NCI-H524 treated with DMSO at 0.1 percent for 48 hours (cell line): ENCODE measurements around the gene NOD1.
"Not testable (repeated sequence)": the region's sequence is repeated elsewhere in the genome, so short reads cannot be mapped to it uniquely, and the experiment has no call there.

Source experiments
- DNase-seq: peaks from one replicate; lab custom pipeline; 2025; lab: John Stamatoyannopoulos, UW

NOD1 gene

GRCh38 chr7:30420080-30420479, 58.5 kb downstream of the NOD1 start:
- DNase-seq = not testable (repeated sequence)

- DNase-seq = no peak
These were observed 64.7 kb downstream of the NOD1 start for GRCh38 chr7:30413864-30414263.

DNA sequence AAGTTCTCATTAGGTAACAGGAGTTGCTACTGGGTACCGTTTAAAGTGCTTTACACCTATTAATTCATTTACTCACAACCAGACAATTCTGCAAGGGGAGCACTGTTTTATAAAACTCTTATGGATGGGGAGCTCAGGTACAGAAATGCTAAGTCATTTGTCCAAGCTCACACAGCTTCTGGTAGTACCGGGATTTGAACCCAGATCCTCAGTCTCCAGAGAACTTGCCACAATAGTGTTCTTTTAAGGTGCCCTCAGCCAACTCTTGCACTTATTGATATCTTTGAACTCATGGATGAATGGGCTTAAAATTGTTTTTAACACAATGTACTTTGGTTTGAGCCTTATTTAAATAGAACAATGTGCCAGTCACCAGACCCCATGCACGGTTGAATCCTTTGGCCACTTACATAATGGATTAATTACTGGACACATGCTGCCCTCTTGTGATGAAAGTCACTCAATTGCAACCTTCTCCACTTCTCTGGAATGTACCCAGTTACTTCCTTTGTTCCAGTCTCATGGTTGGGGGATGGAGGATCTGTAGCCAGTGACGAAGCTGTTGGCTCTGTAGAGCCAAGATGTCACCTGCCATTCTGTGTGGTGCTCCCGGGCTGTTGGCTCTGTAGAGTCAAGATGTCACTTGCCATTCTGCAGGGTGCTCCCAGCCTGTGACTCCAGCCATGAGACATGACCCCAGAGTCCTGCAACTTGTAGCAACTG, 65.6 kb downstream of the NOD1 start:
- DNase-seq = no peak

DNA sequence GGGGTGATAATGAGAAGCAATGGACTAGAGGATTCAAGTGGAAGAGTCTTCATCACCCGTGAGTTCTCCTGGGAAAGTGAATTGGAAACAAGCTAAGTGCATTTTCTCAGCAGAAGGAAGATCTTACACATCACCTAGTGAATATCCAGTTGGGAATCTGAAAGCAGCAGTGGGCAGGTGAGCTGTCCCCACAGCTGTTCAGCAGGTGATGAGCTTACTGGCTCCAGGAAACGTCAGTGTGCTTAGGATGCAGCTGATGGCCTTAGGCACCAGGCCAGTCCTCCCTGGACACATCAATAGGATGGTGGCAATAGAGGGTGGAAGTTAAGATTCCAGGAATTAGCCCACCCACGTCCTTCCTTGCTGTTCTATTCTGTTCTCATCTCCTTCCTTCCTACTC, 66.7 kb downstream of the NOD1 start:
- DNase-seq = no peak

- DNase-seq = no peak
These were observed 67.4 kb downstream of the NOD1 start for GRCh38 chr7:30411173-30411572.

GRCh38 chr7:30406664-30407425, 71.7 kb downstream of the NOD1 start:
- no peak for DNase-seq

GRCh38 chr7:30405179-30405578, 73.4 kb downstream of the NOD1 start:
- DNase-seq = no peak

DNA sequence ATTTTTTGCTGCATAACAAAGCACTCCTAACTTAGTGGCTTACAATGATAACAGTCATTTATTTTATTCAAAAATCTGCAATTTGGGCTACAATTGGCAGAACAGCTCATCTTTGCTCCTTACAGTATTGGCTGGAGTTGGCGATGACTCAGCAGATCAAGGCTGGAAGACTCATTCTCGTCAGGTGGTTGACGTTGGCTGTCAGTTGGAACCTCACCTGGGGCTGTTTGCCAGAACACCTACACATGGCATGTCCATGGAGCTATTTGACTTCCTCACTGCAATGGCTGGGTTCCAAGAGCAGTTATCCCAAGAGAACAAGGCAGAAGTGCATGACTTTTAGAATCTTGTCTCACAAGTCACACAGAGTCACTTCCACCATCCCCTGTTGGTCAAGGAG, 75.1 kb downstream of the NOD1 start:
- DNase-seq = no peak

- no peak for DNase-seq
These were observed 82.2 kb downstream of the NOD1 start for GRCh38 chr7:30396389-30396788.

DNA sequence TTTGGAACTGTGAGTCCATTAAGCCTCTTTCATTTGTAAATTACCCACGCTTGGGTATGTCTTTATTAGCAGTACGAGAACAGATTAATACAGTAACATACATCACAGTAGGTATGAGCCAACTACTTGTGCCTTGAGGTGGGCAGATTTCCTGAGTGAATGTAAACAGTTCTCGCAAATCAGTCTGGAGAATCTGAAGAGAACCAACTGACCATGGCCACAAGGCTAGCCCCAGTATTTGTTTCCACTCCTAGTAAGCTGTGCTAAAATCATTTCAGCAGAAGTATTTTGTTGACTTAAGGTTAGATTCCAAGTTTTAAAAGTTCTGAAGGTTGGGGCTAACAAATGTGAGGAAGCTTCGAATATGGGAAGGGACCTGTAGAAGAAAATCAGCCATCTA, 82.9 kb downstream of the NOD1 start:
- DNase-seq = no peak

DNA sequence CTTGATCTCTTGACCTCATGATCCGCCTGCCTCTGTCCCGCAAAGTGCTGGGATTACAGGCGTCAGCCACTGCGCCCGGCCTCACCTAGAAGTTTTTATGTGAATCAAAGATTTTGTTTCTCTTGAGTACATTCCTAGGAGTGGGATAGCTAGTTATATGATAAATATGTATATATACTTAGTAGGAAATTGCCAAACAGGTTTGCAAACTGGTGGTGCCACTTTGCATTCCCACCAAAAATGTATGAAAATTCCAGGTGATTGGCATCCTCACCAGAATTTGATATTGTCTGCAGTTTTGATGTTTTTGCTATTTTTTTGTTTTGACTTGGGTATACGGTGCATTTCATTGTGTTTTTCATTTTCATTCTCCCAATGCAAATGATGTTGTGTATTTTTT, 86.8 kb downstream of the NOD1 start:
- DNase-seq = no peak

GRCh38 chr7:30390736-30391636, 87.6 kb downstream of the NOD1 start:
- no peak for DNase-seq

- no peak for DNase-seq
These were observed 88.8 kb downstream of the NOD1 start for GRCh38 chr7:30389791-30390190.

DNA sequence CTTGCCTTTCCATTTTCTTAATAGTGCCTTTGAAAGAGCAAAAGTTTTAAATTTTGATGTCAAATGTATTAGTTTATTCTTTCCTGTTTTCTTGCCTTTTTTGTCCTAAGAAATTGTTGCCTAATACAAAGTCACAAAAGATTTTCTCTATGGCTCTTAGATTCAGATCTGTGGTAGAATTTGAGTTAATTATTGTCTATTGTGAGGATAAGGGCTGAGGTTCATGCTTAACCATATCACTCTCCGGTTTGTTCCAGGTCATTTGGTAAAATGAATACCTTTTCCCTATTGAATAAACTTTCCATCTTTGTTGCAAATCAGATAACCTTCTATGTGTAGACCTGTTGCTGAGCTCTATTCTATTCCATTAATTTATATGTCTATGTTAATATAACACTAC, 96.0 kb downstream of the NOD1 start:
- DNase-seq = no peak

DNA sequence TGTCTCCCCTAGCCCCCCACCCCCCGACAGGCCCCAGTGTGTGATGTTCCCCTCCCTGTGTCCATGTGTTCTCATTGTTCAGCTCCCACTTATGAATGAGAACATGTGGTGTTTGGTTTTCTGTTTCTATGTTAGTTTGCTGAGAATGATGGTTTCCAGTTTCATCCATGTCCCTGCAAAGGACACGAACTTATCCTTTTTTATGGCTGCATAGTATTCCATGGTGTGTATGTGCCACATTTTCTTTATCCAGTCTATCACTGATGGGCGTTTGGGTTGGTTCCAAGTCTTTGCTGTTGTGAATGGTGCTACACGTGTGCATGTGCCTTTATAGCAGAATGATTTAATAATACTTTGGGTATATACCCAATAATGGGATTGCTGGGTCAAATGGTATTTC, 97.8 kb downstream of the NOD1 start:
- not testable (repeated sequence) for DNase-seq

DNA sequence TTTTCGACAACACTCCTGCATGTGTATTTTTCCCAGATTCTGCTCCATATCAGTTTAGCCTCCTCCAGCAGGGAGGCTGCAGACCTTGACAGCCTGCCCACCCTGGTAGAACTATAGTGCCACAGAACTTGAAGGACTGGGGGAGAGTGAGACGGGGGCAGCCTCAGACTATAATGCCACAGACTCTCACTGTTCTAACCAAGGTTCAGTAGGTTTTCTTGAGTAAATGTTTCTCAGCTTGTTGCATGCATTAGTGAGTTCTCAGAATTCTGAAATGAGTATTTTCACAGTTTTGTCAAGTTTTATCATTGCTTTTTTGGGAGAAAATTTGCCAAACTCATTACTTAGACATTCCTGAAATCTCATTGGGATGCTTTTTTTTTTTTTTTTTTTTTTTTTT, 98.3 kb downstream of the NOD1 start:
- DNase-seq = no peak

GRCh38 chr7:30379741-30380140, 98.8 kb downstream of the NOD1 start:
- no peak for DNase-seq

- no peak for DNase-seq
These were observed 99.5 kb downstream of the NOD1 start for GRCh38 chr7:30379131-30379530.

- no peak for DNase-seq
These were observed 100.3 kb downstream of the NOD1 start for GRCh38 chr7:30378275-30378674.
